GM13977 (cell line): ENCODE measurements around the gene ITCH.

Experiments used
- DNase-seq: peaks from one replicate; pipeline ENCODE4 v3.0.0; 2012; ENCODE audit warnings: low spot score
- CTCF ChIP-seq: IDR thresholded peaks from 2 replicates; pipeline ENCODE4 v1.5.1; 2012; ENCODE audit warnings: mild to moderate bottlenecking, control low read depth; ENCODE audit not compliant: insufficient read depth; ENCODE audit errors: extremely low read depth, missing control alignments
- in situ Hi-C: fragments of 300-500 bp; cut with MboI; formaldehyde crosslinking; loops from one replicate; pipeline ENCODE4 v1.12.0; 2022; ENCODE audit warnings: low sequenced_read_pairs, low pct_unique_long_range_greater_than_20kb, mixed read lengths, inconsistent platforms; ENCODE audit not compliant: unreplicated experiment

ITCH gene

DNA sequence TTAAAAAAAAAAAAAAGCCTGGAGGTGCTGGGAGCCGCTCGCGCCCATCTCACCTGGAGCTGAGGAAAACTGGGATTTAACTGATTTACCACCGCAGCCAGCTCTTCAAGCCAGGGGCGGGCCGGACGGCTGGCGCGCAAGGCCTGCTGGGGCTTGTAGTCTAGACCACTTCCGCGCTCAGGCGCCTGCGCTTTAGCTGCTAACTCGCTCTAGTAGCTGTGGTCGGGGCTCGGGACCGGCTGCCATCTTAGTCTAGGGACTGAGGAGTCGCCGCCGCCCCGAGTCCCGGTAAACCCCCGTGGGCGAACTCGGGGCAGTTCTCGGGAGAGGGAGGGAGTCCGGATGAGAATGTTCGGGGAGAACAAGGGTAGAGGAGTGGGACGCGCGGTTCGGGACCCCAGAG is at the start of gene ITCH:
TSS of gene ITCH (plus strand) at position 212 of the 403 bp plus-strand sequence. CDS start 30,539 bp downstream, outside the sequence.
- in situ Hi-C loops, result no loop called here
- peak; percentile 96 for DNase-seq
- no peak for TF ChIP-seq CTCF

- TF ChIP-seq CTCF, result no peak
- in situ Hi-C loops, result loop anchor here (10.0 to 25.0 kb wide), 2 partner anchors 200 to 397 kb away; partner anchors contain the start of genes DYNLRB1 and TP53INP2
- DNase-seq, result no peak
Observed at GRCh38 chr20:34315236-34315635, 47.8 kb upstream of the ITCH start.

DNA sequence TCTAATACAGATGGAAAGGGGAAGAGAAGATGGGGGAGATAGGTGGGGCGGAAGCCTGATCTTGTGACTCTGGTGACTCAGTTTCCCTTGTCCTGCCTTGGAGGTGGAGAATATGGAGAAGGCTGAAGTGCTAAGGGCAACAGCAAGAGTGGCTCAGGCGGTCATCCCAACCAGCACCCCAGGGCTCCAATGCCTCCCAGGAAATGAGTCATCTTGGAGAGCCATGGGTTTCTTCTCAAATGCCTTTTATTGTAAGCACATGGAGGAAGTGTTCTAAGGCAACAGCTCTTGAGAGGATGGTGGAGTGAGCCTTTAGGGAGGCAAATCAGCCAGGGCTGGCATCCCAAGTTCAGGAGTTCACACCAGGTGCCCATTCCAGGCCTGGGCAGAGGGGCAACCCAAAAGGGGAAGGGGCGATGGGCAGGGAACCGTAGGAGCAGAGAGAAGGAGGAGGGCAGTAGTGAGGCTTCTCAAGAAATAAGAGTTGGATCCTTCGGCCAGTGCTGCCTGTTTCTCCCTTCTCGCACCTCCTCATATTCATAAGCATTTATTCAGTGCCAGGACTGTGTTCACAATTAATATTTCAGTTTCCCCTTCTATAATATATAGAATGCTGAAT is 46.8 kb upstream of the ITCH start:
- in situ Hi-C loops, result loop anchor here (10.0 to 25.0 kb wide), 2 partner anchors 198 to 396 kb away; partner anchors contain the start of genes DYNLRB1 and TP53INP2
- DNase-seq, result no peak
- no peak for TF ChIP-seq CTCF

- in situ Hi-C loops, result loop anchor here (10.0 to 25.0 kb wide), 2 partner anchors 196 to 393 kb away; partner anchors contain the start of genes DYNLRB1 and TP53INP2
- no peak for TF ChIP-seq CTCF
- DNase-seq, result no peak
Observed at GRCh38 chr20:34318609-34319443, 44.2 kb upstream of the ITCH start.

DNA sequence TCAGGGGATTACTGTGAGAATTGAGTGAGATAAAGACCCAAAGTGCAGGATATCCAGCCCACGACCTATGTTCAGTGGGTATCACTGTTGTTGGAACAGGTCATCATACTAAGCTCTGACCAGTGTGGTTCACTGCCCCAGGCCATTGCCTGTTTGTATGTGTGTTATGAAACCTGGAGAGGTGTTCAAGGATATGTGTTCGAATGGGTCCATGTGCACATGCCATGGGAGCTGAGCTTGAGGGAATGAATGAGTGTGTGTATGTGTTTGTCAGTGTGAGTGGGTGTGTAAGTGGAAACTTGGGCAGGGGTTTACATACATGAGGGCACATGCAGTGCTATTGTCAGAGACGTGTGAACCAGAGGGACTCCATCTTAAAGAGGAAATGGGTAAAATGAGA is 42.2 kb upstream of the ITCH start:
- no peak for TF ChIP-seq CTCF

GRCh38 chr20:34322267-34323105 is 40.6 kb upstream of the ITCH start:
- TF ChIP-seq CTCF, result no peak
- no peak for DNase-seq
- in situ Hi-C loops, result loop anchor here (25.0 kb wide), 1 partner anchor 390 kb away; the partner anchor contains the start of gene TP53INP2

More for the DNA sequence above, 42.2 kb upstream of the ITCH start:
- in situ Hi-C loops, result loop anchor here (25.0 kb wide), 1 partner anchor 391 kb away; the partner anchor contains the start of gene TP53INP2
- no peak for DNase-seq
